ENCODE measurements around the gene SLC28A1. TPM values are rescaled to one million over a fixed set of nuclear protein-coding genes. Genes with fewer than 3 reads are reported as not detected.
A peak's percentile ranks its signal among the peaks of the same experiment; 100 is the strongest.

SLC28A1 gene
- polyA plus RNA-seq, 1 of the 3 experiments (the other 2 are of a cell fraction): not detected

DNA sequence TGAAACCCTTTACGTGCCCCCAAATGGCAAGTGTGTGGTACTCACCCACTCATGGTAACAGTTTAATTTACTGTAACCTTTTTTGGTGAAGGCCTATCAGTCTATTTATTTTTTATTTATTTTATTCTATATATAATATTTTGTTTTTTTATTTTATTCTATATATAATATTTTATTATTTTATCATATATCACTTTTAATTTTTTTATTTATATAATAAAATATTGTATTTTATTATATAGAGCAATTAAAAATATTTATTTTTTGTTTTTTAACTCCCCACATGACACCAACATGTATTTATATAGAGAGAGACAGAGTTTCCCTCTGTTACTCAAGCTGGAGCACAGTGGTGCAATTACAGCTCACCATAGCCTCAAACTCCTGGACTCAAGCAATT is 41.4 kb downstream of the SLC28A1 start:
- no peak for TF ChIP-seq SIN3A (IDR thresholded peaks at IDR 0.05; ENCODE audit: borderline replicate concordance, low read depth, low read length)
- no peak for TF ChIP-seq NRF1 (IDR thresholded peaks at IDR 0.05; ENCODE audit: low read depth, low read length)
- no peak for TF ChIP-seq MXI1 (IDR thresholded peaks at IDR 0.05; ENCODE audit: low read depth, low read length)
- no peak for TF ChIP-seq JUND (IDR thresholded peaks at IDR 0.05)
- TF ChIP-seq TAF1 (IDR thresholded peaks at IDR 0.05; ENCODE audit: borderline replicate concordance, low read depth, low read length): no peak
- H3K4me3 ChIP-seq (ENCODE audit: low read depth in 2 of 2, low read length in 1 of 2): no peak overlapping the region
- H2AFZ ChIP-seq (ENCODE audit: low read depth): no peak overlapping the region
- H3K4me2 ChIP-seq: no peak overlapping the region
- ChIA-PET POLR2A (interaction anchor here (1.3 to 1.5 kb wide), 2 partner anchors 11 to 272 kb away, joined by 3 to 4 read pairs; partner anchors contain the start of gene WDR73), CTCF (interaction anchor here (0.6 to 1.9 kb wide), 10 partner anchors 8 to 338 kb away, joined by 3 to 7 read pairs (median 4); partner anchors contain the start of genes SEC11A and WDR73)
- H4K20me1 ChIP-seq (ENCODE audit: insufficient read depth): no peaks in the 10 kb centered on the region
- no peaks in the 10 kb centered on the region for H3K9me3 ChIP-seq
- H3K79me2 ChIP-seq (ENCODE audit: insufficient read depth): no peaks in the 10 kb centered on the region
- DNase-seq: no peak
- no peaks in the 10 kb centered on the region for H3K27me3 ChIP-seq (ENCODE audit: insufficient read depth)
- H3K4me1 ChIP-seq (ENCODE audit: control insufficient read depth in 1 of 2, insufficient read depth in 2 of 2, low read depth in 1 of 2, low read length in 1 of 2): peaks cover 13% of the 10 kb centered on the region in 2 experiments; a peak in 3 of 4 replicates
- H3K9me2 ChIP-seq: no peaks in the 10 kb centered on the region
- no peak overlapping the region for H3K9ac ChIP-seq
- 97% methylated on average over 1 of the region's 1 CpG for WGBS (ENCODE audit: low lambda C conversion rate)
- H3F3A ChIP-seq (replicated peaks; ENCODE audit: insufficient read depth): no peaks in the 10 kb centered on the region
- H3K27ac ChIP-seq (ENCODE audit: low read depth in 2 of 2, low read length in 1 of 2): no peak overlapping the region; a peak in 1 of 4 replicates
- no peaks in the 10 kb centered on the region for H3K36me3 ChIP-seq (replicated peaks in 1 of 2; ENCODE audit: control insufficient read depth in 1 of 2, insufficient read depth in 2 of 2, low read length in 1 of 2)

DNA sequence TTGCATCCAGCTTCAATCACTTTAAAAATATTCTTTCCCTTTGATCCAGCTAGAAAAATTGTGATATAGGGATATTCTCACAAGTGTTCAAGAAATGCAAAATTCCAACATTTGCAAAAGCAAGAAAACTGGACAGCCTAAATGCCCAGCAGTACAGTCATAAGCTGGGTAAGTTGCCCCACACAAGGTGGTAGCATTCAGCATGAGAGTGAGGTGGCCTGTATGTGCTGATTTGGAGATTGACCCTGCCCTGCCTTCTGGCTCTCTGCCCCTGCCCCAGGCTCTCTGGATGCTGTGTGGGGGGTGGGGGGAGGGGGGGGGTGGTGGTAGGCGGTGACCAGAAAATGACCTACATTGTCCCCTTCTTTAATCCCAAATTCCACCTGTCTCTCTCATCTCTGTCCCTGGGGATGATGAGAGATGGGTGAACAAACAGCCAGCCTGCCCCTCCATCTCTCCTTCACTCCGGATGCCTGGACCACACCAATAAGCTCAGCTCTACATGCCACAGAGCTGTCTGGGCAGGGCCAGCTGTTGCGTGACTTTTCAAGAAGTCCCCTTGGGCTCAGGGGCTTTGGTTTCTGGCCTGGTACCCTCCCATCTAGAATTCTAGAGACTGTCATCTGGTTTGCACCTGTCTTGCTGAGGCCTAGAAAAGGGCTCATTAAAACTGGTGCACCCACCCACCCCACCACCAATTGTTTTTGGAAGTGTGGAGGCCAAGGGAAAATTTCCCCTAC is 42.2 kb downstream of the SLC28A1 start:
- peak overlapping the region in 1 of 2 experiments; percentile 71; a peak in 1 of 4 replicates for H3K27ac ChIP-seq (ENCODE audit: low read depth in 2 of 2, low read length in 1 of 2)
- H3F3A ChIP-seq (replicated peaks; ENCODE audit: insufficient read depth): no peaks in the 10 kb centered on the region
- no peaks in the 10 kb centered on the region for H3K79me2 ChIP-seq (ENCODE audit: insufficient read depth)
- 86% methylated on average over 3 of the region's 3 CpGs for WGBS (ENCODE audit: low lambda C conversion rate)
- H3K4me1 ChIP-seq (ENCODE audit: control insufficient read depth in 1 of 2, insufficient read depth in 2 of 2, low read depth in 1 of 2, low read length in 1 of 2): peaks cover 9 to 13% of the 10 kb centered on the region in 2 experiments; a peak in 3 of 4 replicates
- no peaks in the 10 kb centered on the region for H3K9me3 ChIP-seq
- H3K4me3 ChIP-seq (ENCODE audit: low read depth in 2 of 2, low read length in 1 of 2): no peak overlapping the region
- CTCF ChIA-PET: interaction anchor here (0.6 to 1.9 kb wide), 10 partner anchors 9 to 339 kb away, joined by 3 to 7 read pairs (median 4); partner anchors contain the start of genes SEC11A and WDR73
- H4K20me1 ChIP-seq (ENCODE audit: insufficient read depth): no peaks in the 10 kb centered on the region
- no peak overlapping the region for H2AFZ ChIP-seq (ENCODE audit: low read depth)
- H3K27me3 ChIP-seq (ENCODE audit: insufficient read depth): no peaks in the 10 kb centered on the region
- POLR2A ChIA-PET: interaction anchor here (0.6 to 1.5 kb wide), 5 partner anchors 12 to 325 kb away, joined by 3 to 4 read pairs (median 3); partner anchors contain the start of genes SEC11A and WDR73
- H3K9me2 ChIP-seq: no peaks in the 10 kb centered on the region
- TF ChIP-seq GATA2 (CRISPR knock-in tag; IDR thresholded peaks at IDR 0.05) (no peak), NFIC (IDR thresholded peaks at IDR 0.05; ENCODE audit: borderline replicate concordance) (no peak), ELF1 (IDR thresholded peaks at IDR 0.05) (no peak)
- no peak overlapping the region for H3K9ac ChIP-seq
- no peak overlapping the region for H3K4me2 ChIP-seq
- no peaks in the 10 kb centered on the region for H3K36me3 ChIP-seq (replicated peaks in 1 of 2; ENCODE audit: control insufficient read depth in 1 of 2, insufficient read depth in 2 of 2, low read length in 1 of 2)
- no peak for DNase-seq

DNA sequence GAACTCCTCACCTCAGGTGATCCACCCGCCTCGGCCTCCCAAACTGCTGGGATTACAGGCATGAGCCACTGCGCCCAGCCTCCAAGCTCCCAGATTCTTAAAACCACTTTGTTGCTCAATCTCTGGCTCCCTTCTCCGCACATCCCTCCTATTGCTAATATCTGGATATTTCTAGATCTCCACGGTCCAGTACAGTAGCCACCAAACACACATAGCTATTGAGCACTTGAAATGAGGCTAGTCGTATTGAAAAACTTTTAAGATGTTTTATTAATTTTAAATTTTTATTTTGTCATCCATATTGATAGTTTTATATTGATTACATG is 44.3 kb downstream of the SLC28A1 start:
- no peak overlapping the region for H3K9ac ChIP-seq
- DNase-seq: no peak
- H3K9me2 ChIP-seq: no peaks in the 10 kb centered on the region
- H2AFZ ChIP-seq (ENCODE audit: low read depth): 0 out of 2 replicates have a peak overlapping the region, but pooled peaks have one; percentile 19
- ChIA-PET CTCF (interaction anchor here (0.6 to 3.4 kb wide), 52 partner anchors 9 to 358 kb away, joined by 3 to 41 read pairs (median 5); partner anchors contain the start of genes ALPK3, NMB, SEC11A and WDR73), POLR2A (interaction anchor here (0.6 to 2.6 kb wide), 3 partner anchors 14 to 215 kb away, joined by 3 to 8 read pairs (median 4); partner anchors contain the start of gene SEC11A)
- H3K27ac ChIP-seq (ENCODE audit: low read depth in 2 of 2, low read length in 1 of 2): no peak overlapping the region
- H3K4me2 ChIP-seq: no peak overlapping the region
- no peaks in the 10 kb centered on the region for H3F3A ChIP-seq (replicated peaks; ENCODE audit: insufficient read depth)
- H3K9me3 ChIP-seq: no peaks in the 10 kb centered on the region
- WGBS (ENCODE audit: low lambda C conversion rate): 87% methylated on average over 6 of the region's 6 CpGs
- no peaks in the 10 kb centered on the region for H3K79me2 ChIP-seq (ENCODE audit: insufficient read depth)
- no peaks in the 10 kb centered on the region for H3K27me3 ChIP-seq (ENCODE audit: insufficient read depth)
- H3K4me3 ChIP-seq (ENCODE audit: low read depth in 2 of 2, low read length in 1 of 2): no peak overlapping the region
- H3K4me1 ChIP-seq (ENCODE audit: control insufficient read depth in 1 of 2, insufficient read depth in 2 of 2, low read depth in 1 of 2, low read length in 1 of 2): peaks cover 8 to 13% of the 10 kb centered on the region in 2 experiments; a peak in 2 of 4 replicates
- no peaks in the 10 kb centered on the region for H3K36me3 ChIP-seq (replicated peaks in 1 of 2; ENCODE audit: control insufficient read depth in 1 of 2, insufficient read depth in 2 of 2, low read length in 1 of 2)
- no peaks in the 10 kb centered on the region for H4K20me1 ChIP-seq (ENCODE audit: insufficient read depth)
- no peak for TF ChIP-seq EZH2phosphoT487 (IDR thresholded peaks at IDR 0.05; ENCODE audit: borderline replicate concordance, low read depth)
- no peak for TF ChIP-seq CHD2 (IDR thresholded peaks at IDR 0.05; ENCODE audit: low read length, partially characterized antibody)
- TF ChIP-seq, protein P1, sequence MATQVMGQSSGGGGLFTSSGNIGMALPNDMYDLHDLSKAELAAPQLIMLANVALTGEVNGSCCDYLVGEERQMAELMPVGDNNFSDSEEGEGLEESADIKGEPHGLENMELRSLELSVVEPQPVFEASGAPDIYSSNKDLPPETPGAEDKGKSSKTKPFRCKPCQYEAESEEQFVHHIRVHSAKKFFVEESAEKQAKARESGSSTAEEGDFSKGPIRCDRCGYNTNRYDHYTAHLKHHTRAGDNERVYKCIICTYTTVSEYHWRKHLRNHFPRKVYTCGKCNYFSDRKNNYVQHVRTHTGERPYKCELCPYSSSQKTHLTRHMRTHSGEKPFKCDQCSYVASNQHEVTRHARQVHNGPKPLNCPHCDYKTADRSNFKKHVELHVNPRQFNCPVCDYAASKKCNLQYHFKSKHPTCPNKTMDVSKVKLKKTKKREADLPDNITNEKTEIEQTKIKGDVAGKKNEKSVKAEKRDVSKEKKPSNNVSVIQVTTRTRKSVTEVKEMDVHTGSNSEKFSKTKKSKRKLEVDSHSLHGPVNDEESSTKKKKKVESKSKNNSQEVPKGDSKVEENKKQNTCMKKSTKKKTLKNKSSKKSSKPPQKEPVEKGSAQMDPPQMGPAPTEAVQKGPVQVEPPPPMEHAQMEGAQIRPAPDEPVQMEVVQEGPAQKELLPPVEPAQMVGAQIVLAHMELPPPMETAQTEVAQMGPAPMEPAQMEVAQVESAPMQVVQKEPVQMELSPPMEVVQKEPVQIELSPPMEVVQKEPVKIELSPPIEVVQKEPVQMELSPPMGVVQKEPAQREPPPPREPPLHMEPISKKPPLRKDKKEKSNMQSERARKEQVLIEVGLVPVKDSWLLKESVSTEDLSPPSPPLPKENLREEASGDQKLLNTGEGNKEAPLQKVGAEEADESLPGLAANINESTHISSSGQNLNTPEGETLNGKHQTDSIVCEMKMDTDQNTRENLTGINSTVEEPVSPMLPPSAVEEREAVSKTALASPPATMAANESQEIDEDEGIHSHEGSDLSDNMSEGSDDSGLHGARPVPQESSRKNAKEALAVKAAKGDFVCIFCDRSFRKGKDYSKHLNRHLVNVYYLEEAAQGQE (IDR thresholded peaks at IDR 0.05; ENCODE audit: low read depth, low read length): no peak
- TF ChIP-seq RFX5 (IDR thresholded peaks at IDR 0.05; ENCODE audit: low read length): no peak
- TF ChIP-seq, protein P2, sequence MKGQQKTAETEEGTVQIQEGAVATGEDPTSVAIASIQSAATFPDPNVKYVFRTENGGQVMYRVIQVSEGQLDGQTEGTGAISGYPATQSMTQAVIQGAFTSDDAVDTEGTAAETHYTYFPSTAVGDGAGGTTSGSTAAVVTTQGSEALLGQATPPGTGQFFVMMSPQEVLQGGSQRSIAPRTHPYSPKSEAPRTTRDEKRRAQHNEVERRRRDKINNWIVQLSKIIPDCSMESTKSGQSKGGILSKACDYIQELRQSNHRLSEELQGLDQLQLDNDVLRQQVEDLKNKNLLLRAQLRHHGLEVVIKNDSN (IDR thresholded peaks at IDR 0.05; ENCODE audit: borderline replicate concordance, low read depth): no peak
- TF ChIP-seq MXI1 (IDR thresholded peaks at IDR 0.05; ENCODE audit: low read depth, low read length): no peak
- no peak for TF ChIP-seq RAD21 (IDR thresholded peaks at IDR 0.05; ENCODE audit: low read length)
- TF ChIP-seq, protein P3, sequence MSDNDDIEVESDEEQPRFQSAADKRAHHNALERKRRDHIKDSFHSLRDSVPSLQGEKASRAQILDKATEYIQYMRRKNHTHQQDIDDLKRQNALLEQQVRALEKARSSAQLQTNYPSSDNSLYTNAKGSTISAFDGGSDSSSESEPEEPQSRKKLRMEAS (IDR thresholded peaks at IDR 0.05; ENCODE audit: low read depth): no peak
- no peak for TF ChIP-seq TAF1 (IDR thresholded peaks at IDR 0.05; ENCODE audit: borderline replicate concordance, low read depth, low read length)
- no peak for TF ChIP-seq NFIC (IDR thresholded peaks at IDR 0.05; ENCODE audit: borderline replicate concordance)
- no peak for TF ChIP-seq SMC3 (IDR thresholded peaks at IDR 0.05; ENCODE audit: low read depth, low read length)

Data from SK-N-SH (cell line).